Pulmonary artery endothelial cell (primary cell): ENCODE measurements around the gene ATP23. TPM values are rescaled to one million over a fixed set of nuclear protein-coding genes. Genes with fewer than 3 reads are reported as not detected.
A peak's percentile ranks its signal among the peaks of the same experiment; 100 is the strongest.

Experiments used
- DNase-seq: peaks from one replicate; pipeline ENCODE4 v3.0.0-alpha.2; 2011; ENCODE audit warnings: low read depth, low spot score
- total RNA-seq: library from RNA; depleted of rRNA; stranded (reverse); fragments of >200 nt; gene quantifications from 2 replicates; pipeline ENCODE4 v1.2.3, GENCODE V29; 2014

ATP23 gene
- total RNA-seq, 1 donor from 2014 or later: 8.4 TPM

DNA sequence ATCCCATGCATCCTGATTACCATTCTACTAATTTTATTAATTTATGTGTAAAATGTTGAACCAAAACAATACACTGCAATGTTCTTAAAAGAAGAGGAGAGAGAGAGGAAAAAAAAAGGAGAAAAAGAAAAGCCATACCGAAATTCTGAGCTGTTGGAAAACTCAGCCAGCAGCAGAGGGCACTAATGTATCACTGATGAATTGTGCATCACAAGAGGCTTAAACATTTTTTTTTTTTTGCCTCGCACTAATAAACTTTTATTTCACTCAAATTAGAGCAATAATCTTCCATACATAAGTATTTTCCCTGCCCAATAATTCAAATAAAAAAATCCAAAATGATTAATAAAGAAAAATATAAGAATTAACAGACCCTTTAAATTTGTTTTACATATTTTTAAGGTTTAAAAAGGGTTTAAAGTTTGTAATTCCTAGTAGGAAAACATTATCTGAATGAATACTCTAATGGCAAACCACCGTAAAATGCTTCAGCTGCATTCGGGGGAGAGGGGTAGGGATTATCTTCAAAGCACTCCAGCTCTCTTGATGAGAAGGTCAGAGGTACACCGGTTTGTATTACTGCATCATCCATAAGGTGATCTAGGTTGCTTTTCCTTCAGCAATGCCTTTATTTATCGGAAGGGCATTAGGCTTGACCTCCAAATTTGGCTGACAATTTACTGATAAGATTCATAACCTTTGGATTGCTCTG, 41.9 kb downstream of the ATP23 start:
- DNase-seq: peak; percentile 26

GRCh38 chr12:57983858-57984505, 42.6 kb downstream of the ATP23 start:
- DNase-seq: no peak

GRCh38 chr12:57984629-57985151, 43.3 kb downstream of the ATP23 start:
- DNase-seq: no peak

DNA sequence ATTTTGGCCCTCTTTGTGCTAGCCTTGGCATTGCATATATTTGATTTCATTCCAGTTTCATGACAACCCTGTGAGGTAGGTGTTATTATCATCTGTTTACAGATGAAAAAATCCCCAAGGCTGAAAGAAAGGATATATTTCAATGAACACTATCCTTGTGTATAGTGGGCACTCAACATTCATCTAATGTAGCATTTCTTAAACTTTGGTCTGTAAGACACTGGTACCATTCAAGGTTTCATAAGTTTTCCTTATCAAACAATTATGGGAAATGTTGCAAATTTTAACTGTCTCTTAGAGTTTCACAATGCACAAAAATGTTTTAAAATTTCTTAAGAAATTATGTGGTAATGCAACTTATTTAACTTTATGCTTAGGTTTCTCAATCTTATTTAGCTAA, 44.3 kb downstream of the ATP23 start:
- DNase-seq: no peak

DNA sequence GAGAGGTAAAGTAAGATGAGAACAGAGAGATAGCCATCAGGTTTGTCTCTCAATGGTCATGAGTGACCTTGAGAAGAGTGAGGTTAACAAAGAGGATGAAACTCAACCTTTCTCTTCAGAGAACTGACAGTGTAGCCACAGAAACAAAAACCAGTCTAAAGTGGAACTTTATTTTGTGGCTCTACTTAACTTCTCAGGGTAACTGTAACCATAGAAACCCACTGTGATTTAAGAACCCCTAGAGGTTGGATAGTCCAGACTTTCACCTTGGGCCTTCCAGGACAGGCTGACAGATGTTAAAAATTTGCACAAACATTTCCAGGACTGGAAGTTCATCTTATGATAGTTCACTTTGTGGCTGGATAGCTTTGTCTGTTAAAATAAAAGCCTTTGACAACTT, 48.5 kb downstream of the ATP23 start:
- no peak for DNase-seq

DNA sequence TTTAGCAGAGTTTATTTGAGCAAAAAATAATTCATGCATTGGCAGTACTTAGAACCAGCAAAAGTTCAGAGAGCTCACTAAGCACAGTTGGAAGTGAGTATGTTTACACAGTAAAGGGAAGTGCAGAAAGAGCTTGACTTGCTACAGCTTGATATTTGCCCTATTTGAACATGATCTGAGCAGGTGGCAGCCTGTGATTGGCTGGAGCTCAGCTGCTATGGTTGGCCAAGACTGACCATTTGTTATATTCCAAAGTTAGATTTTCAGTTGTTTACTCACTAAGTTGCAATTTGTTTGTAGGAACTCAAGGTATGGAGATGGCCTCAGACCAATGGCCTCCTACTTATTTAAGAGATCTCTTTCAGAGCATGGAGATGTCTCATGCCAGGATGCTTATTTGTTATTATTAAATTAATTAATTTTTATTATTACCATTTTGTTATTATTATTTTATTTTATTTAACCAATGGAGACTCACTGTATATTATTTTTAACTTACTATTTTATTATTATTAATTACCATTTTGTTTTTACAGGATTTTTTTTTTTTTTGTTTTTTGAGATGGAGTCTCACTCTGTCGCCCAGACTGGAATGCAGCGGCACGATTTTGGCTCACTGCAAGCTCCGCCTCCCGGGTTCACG, 49.0 kb downstream of the ATP23 start:
- DNase-seq: no peak

- no peak for DNase-seq
Observed at GRCh38 chr12:57992001-57992400, 50.6 kb downstream of the ATP23 start.

DNA sequence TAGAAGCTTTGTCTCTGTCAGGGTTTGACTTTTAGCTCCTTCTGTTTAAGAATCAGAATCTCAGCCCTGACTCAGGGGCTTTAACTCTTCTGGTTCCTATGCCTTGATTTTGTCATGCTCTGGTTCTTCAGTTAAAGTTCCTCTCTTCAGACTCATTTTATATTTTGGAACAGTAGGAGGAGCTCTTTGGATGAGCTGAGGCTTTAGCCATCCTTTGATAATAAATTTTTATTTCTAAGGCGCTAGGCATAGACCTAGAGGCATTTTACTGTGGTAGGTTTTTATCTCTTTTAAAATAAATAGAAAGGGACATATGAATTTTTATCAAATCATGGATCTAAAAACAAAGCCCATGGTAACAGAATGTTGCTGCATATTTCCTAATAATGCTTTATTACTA, 51.7 kb downstream of the ATP23 start:
- no peak for DNase-seq

DNA sequence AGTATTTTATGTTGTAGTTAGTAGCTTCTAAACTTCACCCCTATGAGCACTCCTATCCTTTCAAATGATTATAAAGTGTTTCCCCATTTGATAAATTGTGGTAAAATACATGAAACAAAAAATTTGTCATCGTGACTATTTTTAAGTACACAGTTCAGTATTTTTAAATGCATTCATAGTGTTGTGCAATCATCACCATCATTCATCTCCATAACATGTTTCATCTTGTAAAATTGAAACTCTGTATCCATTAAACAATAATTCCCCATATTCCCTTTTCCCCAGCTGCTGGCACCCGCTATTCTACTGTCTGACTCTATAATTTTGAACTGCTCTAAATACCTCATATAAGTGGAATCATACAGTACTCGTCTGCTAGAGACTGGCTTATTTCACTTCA, 52.5 kb downstream of the ATP23 start:
- DNase-seq: no peak

DNA sequence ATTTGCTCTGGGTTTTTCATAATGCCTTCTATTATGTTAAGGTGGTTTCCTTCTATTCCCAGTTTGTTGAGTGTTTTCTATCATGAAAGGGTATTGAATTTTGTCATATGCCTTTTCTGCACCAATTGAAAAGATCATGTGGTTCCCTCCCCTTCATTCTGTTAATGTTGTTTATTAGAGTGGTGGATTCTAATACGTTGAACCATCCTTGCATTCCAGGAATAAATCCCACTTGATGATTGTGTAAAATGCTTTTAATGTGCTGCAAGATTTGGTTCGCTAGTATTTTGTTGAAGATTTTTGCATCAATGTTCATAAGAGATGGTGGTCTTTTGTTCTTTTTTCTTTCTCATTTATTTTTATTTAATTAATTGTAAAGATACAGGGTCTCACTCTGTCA, 55.2 kb downstream of the ATP23 start:
- no peak for DNase-seq

DNA sequence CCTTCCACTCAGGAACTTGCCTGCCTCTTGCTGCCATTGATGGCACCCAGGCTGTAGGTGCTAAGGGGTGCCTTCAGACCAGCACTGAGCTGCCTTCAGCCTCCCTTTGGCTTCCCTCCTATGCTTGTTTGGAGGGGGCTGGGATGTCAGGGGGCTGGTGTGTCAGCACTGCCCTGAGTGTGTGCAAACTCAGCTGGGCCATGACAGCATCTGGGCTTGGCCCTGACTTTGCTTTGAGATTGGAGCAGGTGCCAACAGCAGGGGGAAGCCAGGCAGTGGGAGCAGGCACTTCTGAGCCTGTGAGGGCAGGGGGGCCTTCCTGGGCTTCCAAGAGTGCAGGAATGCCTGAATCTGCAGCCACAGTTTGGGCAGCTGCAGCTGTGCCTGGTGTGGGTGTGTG, 56.9 kb downstream of the ATP23 start:
- no peak for DNase-seq

- no peak for DNase-seq
Observed at GRCh38 chr12:58000499-58000898, 59.1 kb downstream of the ATP23 start.

- DNase-seq: no peak
Observed at GRCh38 chr12:58007875-58008274, 66.5 kb downstream of the ATP23 start.

DNA sequence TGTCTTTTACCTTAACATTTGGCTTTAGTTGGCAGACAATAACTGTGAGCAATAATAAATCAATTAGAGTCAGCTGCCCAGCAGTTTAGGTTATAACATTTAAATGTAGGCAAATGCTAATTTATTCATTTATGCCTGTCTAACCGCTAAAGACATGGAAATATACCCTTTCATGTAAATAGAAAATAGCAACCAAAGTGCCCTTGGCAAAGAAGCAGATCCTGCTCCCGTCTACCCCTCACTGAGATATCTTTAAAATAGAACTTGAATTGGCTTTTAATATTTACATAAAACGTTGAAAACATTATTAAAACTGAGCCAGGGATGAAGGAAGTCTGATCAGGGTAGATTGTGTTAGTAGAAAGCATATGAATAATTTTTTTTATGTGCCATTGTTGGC, 67.3 kb downstream of the ATP23 start:
- DNase-seq: no peak

Other genes with a start within 250 kb of the ATP23 start
- 194 and 222 TPM in 2 replicates for gene OS9, start 247.4 kb upstream of the ATP23 start, total RNA-seq
- 0.07 and 0.11 TPM in 2 replicates for gene AGAP2, start 202.8 kb upstream of the ATP23 start, total RNA-seq
- gene TSPAN31, start 196.5 kb upstream of the ATP23 start, total RNA-seq: 37.7 and 48.0 TPM in 2 replicates
- gene CDK4, start 189.3 kb upstream of the ATP23 start, total RNA-seq: 139 and 181 TPM in 2 replicates
- 3.9 and 5.3 TPM in 2 replicates for gene MARCHF9, start 186.5 kb upstream of the ATP23 start, total RNA-seq
- 0.35 and 0.66 TPM in 2 replicates for gene CYP27B1, start 174.5 kb upstream of the ATP23 start, total RNA-seq
- 5.0 and 8.1 TPM in 2 replicates for gene METTL1, start 169.5 kb upstream of the ATP23 start, total RNA-seq
- 5.4 and 6.3 TPM in 2 replicates for gene EEF1AKMT3, start 169.0 kb upstream of the ATP23 start, total RNA-seq
- gene TSFM, start 158.8 kb upstream of the ATP23 start, total RNA-seq: 26.0 and 31.7 TPM in 2 replicates
- gene AVIL, start 122.8 kb upstream of the ATP23 start, total RNA-seq: 0.46 and 1.8 TPM in 2 replicates
- gene CTDSP2, start 94.8 kb upstream of the ATP23 start, total RNA-seq: 53.2 and 86.3 TPM in 2 replicates